Nephron (organoid): ENCODE results near the gene TOX3.

Source experiments
- H3K27ac Mint-ChIP-seq, 3 experiments: 2 replicates each; pipeline ENCODE4 v1.8.0; 2020; ENCODE audit warnings: mixed read lengths in 3 of 3, mild to moderate bottlenecking in 2 of 3, moderate library complexity in 1 of 3
- H3K27me3 Mint-ChIP-seq: 2 replicates; pipeline ENCODE4 v1.8.0; 2021; ENCODE audit warnings: low read depth, mild to moderate bottlenecking, moderate library complexity, mixed read lengths
- H3K36me3 Mint-ChIP-seq: 2 replicates; pipeline ENCODE4 v1.8.0; 2020; ENCODE audit warnings: low read depth, mixed read lengths
- H3K4me1 Mint-ChIP-seq: 2 replicates; pipeline ENCODE4 v1.8.0; 2020; ENCODE audit warnings: mixed read lengths
- H3K4me3 Mint-ChIP-seq, 3 experiments: 2 replicates each; pipeline ENCODE4 v1.8.0; 2020; ENCODE audit warnings: mild to moderate bottlenecking in 3 of 3, mixed read lengths in 3 of 3, moderate library complexity in 2 of 3
- H3K9me3 Mint-ChIP-seq: 2 replicates; pipeline ENCODE4 v1.8.0; 2020; ENCODE audit warnings: mixed read lengths
- TF ChIP-seq, protein P1 (sequence below), 3 experiments: fragments of 200-600 bp; sonication (generic); IDR thresholded peaks; one replicate each; pipeline ENCODE4 v1.5.0; 2021; ENCODE audit warnings: antibody characterized with exemption in 3 of 3; ENCODE audit not compliant: unreplicated experiment in 3 of 3

Gene TOX3

DNA sequence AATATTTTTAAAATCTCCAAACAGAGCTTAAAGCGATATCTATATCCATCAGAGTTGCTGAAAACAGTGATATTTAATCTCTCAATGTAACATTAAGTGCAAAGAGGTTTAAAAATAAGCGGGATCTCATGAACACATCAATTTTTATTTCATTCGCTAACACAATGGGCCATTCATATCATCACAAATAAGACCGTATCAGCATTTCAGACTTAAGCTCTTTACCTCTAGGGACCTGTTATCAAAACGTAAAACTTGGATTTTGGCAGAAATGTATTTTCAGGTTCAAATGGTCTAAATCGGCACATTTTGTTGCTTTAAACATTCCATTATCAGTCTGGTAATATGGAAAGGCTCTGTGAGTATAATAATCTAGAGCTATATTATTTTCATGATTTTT is 77.9 kb downstream of the TOX3 start:
- TF ChIP-seq, protein P1, sequence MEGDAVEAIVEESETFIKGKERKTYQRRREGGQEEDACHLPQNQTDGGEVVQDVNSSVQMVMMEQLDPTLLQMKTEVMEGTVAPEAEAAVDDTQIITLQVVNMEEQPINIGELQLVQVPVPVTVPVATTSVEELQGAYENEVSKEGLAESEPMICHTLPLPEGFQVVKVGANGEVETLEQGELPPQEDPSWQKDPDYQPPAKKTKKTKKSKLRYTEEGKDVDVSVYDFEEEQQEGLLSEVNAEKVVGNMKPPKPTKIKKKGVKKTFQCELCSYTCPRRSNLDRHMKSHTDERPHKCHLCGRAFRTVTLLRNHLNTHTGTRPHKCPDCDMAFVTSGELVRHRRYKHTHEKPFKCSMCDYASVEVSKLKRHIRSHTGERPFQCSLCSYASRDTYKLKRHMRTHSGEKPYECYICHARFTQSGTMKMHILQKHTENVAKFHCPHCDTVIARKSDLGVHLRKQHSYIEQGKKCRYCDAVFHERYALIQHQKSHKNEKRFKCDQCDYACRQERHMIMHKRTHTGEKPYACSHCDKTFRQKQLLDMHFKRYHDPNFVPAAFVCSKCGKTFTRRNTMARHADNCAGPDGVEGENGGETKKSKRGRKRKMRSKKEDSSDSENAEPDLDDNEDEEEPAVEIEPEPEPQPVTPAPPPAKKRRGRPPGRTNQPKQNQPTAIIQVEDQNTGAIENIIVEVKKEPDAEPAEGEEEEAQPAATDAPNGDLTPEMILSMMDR (IDR thresholded peaks at IDR 0.05; ENCODE audit: unreplicated experiment in 3 of 3) = no peak

DNA sequence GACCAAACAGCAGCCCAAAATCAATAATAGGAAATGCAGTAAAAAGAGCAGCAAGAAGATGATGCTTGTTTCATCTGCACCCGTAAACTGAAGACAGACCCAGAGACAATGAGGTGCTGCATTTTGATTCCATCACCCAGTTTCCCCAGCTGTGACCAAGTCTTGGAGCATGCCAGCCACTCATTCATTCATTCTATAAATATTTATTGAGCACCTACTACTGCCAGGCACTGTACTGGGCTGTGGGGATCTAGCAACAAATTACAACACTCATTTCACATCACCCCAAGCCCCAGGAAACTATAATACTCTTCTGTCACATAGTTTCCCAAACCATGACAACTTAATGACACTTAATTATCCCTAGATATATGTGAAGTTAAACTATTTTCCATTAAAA is 79.2 kb downstream of the TOX3 start:
- Mint-ChIP-seq H3K4me3 (no peak overlapping the region), H3K4me1 (peaks cover 14% of the 10 kb centered on the region), H3K9me3 (no peaks in the 10 kb centered on the region), H3K27ac (no peak overlapping the region), H3K36me3 (peaks cover 3% of the 10 kb centered on the region), H3K27me3 (no peaks in the 10 kb centered on the region)
- TF ChIP-seq, protein P1 (IDR thresholded peaks at IDR 0.05; ENCODE audit: unreplicated experiment in 3 of 3) = no peak

More for the DNA sequence above, 77.9 kb downstream of the TOX3 start:
- Mint-ChIP-seq H3K27ac (no peak overlapping the region), H3K9me3 (no peaks in the 10 kb centered on the region), H3K4me1 (peaks cover 12% of the 10 kb centered on the region), H3K36me3 (no peaks in the 10 kb centered on the region), H3K4me3 (no peak overlapping the region), H3K27me3 (no peaks in the 10 kb centered on the region)

DNA sequence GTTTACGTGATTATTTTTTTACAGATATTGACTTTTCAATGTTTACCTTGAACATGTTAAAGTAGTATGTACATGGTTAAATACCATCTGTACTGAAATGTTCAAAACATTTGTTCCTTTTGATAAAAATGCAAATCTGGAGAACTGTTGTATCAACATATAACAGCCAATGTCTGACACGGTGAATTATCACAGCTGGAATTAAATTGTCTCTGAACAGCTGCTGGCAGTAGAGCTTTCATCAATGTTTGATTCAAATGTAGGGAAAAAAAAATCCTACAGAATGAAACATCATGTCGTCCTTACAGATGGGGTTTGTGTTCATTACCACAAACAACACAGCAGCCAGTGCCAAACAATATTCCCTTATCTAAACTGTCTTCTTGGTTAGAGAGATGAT is 79.9 kb downstream of the TOX3 start:
- Mint-ChIP-seq H3K36me3 (peaks cover 3% of the 10 kb centered on the region), H3K4me1 (peaks cover 16% of the 10 kb centered on the region), H3K4me3 (no peak overlapping the region), H3K27me3 (no peaks in the 10 kb centered on the region), H3K9me3 (no peaks in the 10 kb centered on the region), H3K27ac (no peak overlapping the region)
- TF ChIP-seq, protein P1 (IDR thresholded peaks at IDR 0.05; ENCODE audit: unreplicated experiment in 3 of 3) = no peak

DNA sequence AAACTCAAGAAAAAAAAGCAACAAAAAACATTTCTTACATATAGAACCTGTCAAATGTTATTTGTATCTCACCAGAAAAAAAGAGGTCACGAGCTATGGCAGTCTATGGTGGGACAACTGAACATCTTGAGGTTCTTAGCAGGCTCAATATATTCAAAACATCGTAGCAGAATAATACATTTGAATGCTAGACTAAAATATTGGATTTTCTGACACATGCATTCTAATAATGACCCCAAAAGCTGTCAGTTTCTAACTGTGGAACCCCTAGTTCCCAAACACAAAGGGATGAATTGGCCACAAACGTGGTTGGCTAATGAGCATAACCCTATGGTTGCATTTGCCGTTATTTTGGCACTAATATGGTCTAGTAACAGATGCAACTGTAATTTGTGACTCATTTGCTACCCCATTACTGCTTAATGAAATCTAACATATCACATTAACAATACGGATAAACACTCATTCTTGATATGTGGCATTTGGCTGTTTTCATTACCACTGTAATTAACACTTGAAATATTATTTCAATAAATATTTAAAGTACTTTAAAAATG is 81.2 kb downstream of the TOX3 start:
- H3K27ac Mint-ChIP-seq = no peak overlapping the region
- H3K36me3 Mint-ChIP-seq = peaks cover 3% of the 10 kb centered on the region
- TF ChIP-seq, protein P1 (IDR thresholded peaks at IDR 0.05; ENCODE audit: unreplicated experiment in 3 of 3) = no peak
- H3K4me1 Mint-ChIP-seq = peaks cover 17% of the 10 kb centered on the region
- no peaks in the 10 kb centered on the region for H3K27me3 Mint-ChIP-seq
- no peak overlapping the region for H3K4me3 Mint-ChIP-seq
- no peaks in the 10 kb centered on the region for H3K9me3 Mint-ChIP-seq

DNA sequence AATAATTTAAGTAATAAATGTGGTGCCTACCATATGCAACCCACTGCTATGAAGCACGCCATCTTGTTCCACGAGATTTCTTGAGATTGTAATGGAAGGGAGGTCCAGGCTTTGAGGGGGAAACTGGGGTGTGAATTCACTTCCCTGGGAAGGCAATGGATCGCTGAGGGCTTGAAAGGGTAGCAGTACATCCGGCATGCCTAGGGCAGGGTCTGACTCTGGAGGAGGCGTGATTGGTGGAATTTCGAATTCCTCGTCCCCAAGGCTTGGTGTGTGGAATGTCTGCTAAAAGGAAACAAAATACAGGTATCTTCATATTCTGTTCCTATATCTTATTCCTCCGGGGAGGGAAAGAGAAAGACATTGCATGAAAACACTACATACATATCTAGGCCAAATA is 83.0 kb downstream of the TOX3 start:
- Mint-ChIP-seq H3K36me3 (peaks cover 3% of the 10 kb centered on the region), H3K9me3 (no peaks in the 10 kb centered on the region), H3K4me1 (peaks cover 19% of the 10 kb centered on the region), H3K27me3 (no peaks in the 10 kb centered on the region), H3K27ac (no peak overlapping the region), H3K4me3 (no peak overlapping the region)
- TF ChIP-seq, protein P1 (IDR thresholded peaks at IDR 0.05; ENCODE audit: unreplicated experiment in 3 of 3) = no peak

DNA sequence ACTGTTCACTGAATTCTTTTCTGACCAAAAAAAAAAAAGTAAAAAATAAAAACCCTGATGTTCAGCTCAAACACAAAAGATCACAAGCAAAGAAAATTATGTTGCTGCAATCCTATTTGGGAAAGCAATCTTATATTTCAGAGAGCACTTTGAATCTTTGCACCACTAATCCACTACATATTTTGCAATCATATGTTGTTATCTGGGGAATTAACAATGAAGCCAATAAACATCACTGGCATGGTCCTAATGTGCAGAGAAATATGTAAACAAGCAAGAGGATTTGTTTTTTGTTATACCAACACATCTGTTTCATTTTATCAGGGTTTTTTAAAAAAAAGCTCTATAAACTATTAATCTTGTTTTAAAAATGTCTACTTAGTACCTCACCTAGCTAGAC is 84.1 kb downstream of the TOX3 start:
- H3K4me1 Mint-ChIP-seq = peaks cover 15% of the 10 kb centered on the region
- H3K27ac Mint-ChIP-seq = no peak overlapping the region
- H3K27me3 Mint-ChIP-seq = no peaks in the 10 kb centered on the region
- TF ChIP-seq, protein P1 (IDR thresholded peaks at IDR 0.05; ENCODE audit: unreplicated experiment in 3 of 3) = no peak
- no peaks in the 10 kb centered on the region for H3K9me3 Mint-ChIP-seq
- no peak overlapping the region for H3K4me3 Mint-ChIP-seq
- peaks cover 3% of the 10 kb centered on the region for H3K36me3 Mint-ChIP-seq
